Esophagus (tissue), 2 donors: ENCODE data around the gene ANTKMT. TPM values are rescaled to one million over a fixed set of nuclear protein-coding genes. Genes with fewer than 3 reads are reported as not detected.

Experiments
- H3K27ac ChIP-seq, 2 donors: one replicate each; pipeline ENCODE4 v1.5.1; 2013; ENCODE audit warnings: low read depth in 2 of 2, mild to moderate bottlenecking in 2 of 2, inconsistent platforms in 1 of 2, low read length in 1 of 2, moderate library complexity in 1 of 2
- H3K27me3 ChIP-seq, 2 donors: one replicate each; pipeline ENCODE4 v1.6.1; 2013; ENCODE audit warnings: low read length in 2 of 2, control low read depth in 1 of 2, mild to moderate bottlenecking in 1 of 2; ENCODE audit not compliant: insufficient read depth in 2 of 2, control insufficient read depth in 1 of 2
- H3K36me3 ChIP-seq, 2 donors: one replicate each; pipeline ENCODE4 v1.6.1; 2013; ENCODE audit warnings: low read length in 1 of 2; ENCODE audit not compliant: control insufficient read depth in 2 of 2, insufficient read depth in 2 of 2
- H3K4me1 ChIP-seq, 2 donors: one replicate each; pipeline ENCODE4 v1.6.1; 2013; ENCODE audit warnings: low read length in 1 of 2; ENCODE audit not compliant: control insufficient read depth in 2 of 2, insufficient read depth in 2 of 2
- H3K4me3 ChIP-seq, 2 donors: one replicate each; pipeline ENCODE4 v1.5.1; 2013; ENCODE audit warnings: low read length in 2 of 2, mild to moderate bottlenecking in 2 of 2, low read depth in 1 of 2, moderate library complexity in 1 of 2
- H3K9me3 ChIP-seq, 2 donors: one replicate each; pipeline ENCODE4 v1.6.1; 2013; ENCODE audit warnings: mild to moderate bottlenecking in 2 of 2, low read depth in 1 of 2, low read length in 1 of 2, moderate library complexity in 1 of 2; ENCODE audit not compliant: control insufficient read depth in 2 of 2, insufficient read depth in 1 of 2
- WGBS, 2 donors: extraction: QIAGEN DNeasy Blood & Tissue Kit; methylation state at CpG; one replicate each; pipeline ENCODE4 v1.1.7; 2013; 5-methylcytosine and 5-hydroxymethylcytosine counted together
- polyA plus RNA-seq, 2 donors: library from polyadenylated mRNA; stranded (reverse); fragments of 200-250 nt; gene quantifications; one replicate each; pipeline ENCODE4 v1.2.3, GENCODE V29; 2013
- donor health status: healthy with polysubstance abuse.
- donor health status: Bipolar disorder and iron deficiency.

The ANTKMT gene
- polyA plus RNA-seq, 2 donors, result 17.9 to 22.4 TPM

GRCh38 chr16:720447-720989, 428 bp upstream of the ANTKMT start:
- Histone ChIP-seq H3K27me3 (peaks cover 0 to 3% of the 10 kb centered on the region in 2 donors), H3K4me1 (peaks cover 11 to 28% of the 10 kb centered on the region in 2 donors), H3K9me3 (no peaks in the 10 kb centered on the region), H3K4me3 (peak overlapping the region; percentile 65 to 85), H3K27ac (peak overlapping the region; percentile 78), H3K36me3 (no peaks in the 10 kb centered on the region)
- WGBS, 2 donors, result 1% methylated on average over 38 of the region's 38 CpGs

- Histone ChIP-seq H3K4me3 (peak overlapping the region; percentile 65 to 85), H3K36me3 (no peaks in the 10 kb centered on the region), H3K9me3 (no peaks in the 10 kb centered on the region), H3K27me3 (no peaks in the 10 kb centered on the region), H3K27ac (peak overlapping the region; percentile 29 to 78), H3K4me1 (peaks cover 9 to 21% of the 10 kb centered on the region in 2 donors)
- WGBS, 2 donors, result 74 to 80% methylated on average over 51 of the region's 51 CpGs
These were observed 1.0 kb downstream of the ANTKMT start for GRCh38 chr16:721765-722540.

GRCh38 chr16:722835-723633, 2.1 kb downstream of the ANTKMT start:
- Histone ChIP-seq H3K27ac (no peak overlapping the region), H3K4me1 (peaks cover 11 to 28% of the 10 kb centered on the region in 2 donors), H3K9me3 (no peaks in the 10 kb centered on the region), H3K36me3 (no peaks in the 10 kb centered on the region), H3K27me3 (peaks cover 0 to 4% of the 10 kb centered on the region in 2 donors), H3K4me3 (no peak overlapping the region)
- WGBS, 2 donors, result 77 to 79% methylated on average over 24 of the region's 24 CpGs

DNA sequence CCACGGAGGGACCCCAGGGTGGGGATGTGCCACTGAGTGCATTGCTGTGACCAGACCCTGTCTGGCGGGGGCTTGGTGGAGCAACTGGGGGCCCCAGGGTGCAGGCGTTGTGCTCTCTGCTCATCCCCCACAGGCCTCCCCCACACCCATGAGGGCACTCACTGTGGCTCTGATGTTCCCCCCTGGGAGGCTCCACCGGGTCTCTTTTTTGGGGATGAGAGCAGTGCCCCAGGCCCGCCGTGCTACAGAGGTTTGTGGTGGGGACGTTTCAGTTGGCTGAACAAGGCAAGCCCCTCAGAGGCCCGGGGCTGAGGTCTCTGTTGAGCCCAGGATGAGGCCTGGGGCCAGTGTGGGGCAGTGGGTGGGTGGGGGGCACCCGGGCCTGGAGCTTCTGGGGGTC, 2.7 kb downstream of the ANTKMT start:
- no peak overlapping the region for H3K27ac ChIP-seq
- WGBS, 2 donors, result 85 to 86% methylated on average over 9 of the region's 9 CpGs
- H3K9me3 ChIP-seq, result no peaks in the 10 kb centered on the region
- peaks cover 0 to 8% of the 10 kb centered on the region in 2 donors for H3K27me3 ChIP-seq
- H3K4me3 ChIP-seq, result no peak overlapping the region
- H3K36me3 ChIP-seq, result no peaks in the 10 kb centered on the region
- peaks cover 14 to 34% of the 10 kb centered on the region in 2 donors for H3K4me1 ChIP-seq

DNA sequence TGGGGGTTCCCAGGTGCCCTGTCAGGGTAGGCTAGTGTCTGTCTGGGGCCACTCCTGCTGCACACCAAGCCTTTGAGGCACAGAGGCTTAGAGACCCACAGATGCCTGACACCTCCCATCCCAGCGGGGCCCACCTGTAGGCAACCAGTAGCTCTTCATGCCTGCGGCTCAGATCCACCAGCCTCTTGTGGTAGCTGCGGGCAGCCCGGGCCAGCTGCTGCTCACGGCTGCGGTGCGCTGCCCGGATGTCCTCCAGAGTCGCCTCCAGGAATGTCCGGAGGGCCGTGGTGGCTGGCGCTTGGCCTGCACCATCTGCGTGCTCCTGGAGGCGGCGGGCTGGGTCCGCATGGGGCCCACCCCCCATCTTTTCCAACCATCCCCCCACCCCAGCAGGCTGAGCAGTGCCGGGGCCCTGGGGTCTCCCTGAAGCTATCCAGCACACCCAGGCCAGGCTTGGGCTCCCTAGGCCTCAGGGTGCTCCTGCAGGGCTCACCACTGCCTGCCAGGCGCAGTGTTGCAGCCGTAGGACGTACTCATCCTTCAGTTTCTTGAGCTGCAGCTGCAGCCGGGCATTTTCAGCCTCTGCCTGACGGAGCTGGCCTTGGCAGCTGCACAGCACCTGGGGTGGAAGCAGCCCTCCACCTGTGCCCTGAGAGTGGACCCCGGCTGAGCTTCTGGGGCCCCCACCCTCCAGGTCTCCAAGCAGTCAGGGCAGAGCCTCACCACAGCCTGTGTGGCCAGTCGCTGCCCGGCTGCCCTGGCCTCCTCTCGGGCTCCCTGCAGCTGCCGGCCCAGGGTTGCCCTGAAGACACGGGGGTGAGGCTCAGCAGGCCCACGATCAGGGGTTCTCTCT, 3.5 kb downstream of the ANTKMT start:
- WGBS, 2 donors, result 63 to 68% methylated on average over 29 of the region's 29 CpGs
- peaks cover 0 to 8% of the 10 kb centered on the region in 2 donors for H3K27me3 ChIP-seq
- no peak overlapping the region for H3K27ac ChIP-seq
- H3K9me3 ChIP-seq, result no peaks in the 10 kb centered on the region
- H3K36me3 ChIP-seq, result no peaks in the 10 kb centered on the region
- no peak overlapping the region for H3K4me3 ChIP-seq
- H3K4me1 ChIP-seq, result peaks cover 14 to 38% of the 10 kb centered on the region in 2 donors

DNA sequence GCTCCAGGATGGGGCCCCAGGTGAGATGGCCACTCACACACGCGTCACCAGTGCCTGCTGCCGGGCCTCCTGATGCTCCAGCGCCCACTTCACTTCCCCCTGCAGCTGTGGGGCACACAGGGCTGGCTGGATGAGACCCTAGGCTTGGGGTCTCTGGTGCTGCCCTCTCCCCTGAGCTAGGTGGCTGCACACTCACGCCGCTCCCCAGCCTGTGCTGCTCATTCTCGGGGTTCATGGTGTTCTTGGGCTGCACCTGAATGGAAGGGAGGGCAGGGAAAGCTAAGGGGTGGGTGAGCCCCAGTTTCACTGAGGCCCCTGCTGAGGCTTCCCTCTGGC, 4.1 kb downstream of the ANTKMT start:
- H3K4me3 ChIP-seq, result no peak overlapping the region
- H3K36me3 ChIP-seq, result no peaks in the 10 kb centered on the region
- 63 to 75% methylated on average over 6 to 7 of the region's 7 CpGs for WGBS, 2 donors
- H3K27me3 ChIP-seq, result peaks cover 0 to 8% of the 10 kb centered on the region in 2 donors
- H3K9me3 ChIP-seq, result no peaks in the 10 kb centered on the region
- H3K4me1 ChIP-seq, result peaks cover 14 to 35% of the 10 kb centered on the region in 2 donors
- H3K27ac ChIP-seq, result no peak overlapping the region

DNA sequence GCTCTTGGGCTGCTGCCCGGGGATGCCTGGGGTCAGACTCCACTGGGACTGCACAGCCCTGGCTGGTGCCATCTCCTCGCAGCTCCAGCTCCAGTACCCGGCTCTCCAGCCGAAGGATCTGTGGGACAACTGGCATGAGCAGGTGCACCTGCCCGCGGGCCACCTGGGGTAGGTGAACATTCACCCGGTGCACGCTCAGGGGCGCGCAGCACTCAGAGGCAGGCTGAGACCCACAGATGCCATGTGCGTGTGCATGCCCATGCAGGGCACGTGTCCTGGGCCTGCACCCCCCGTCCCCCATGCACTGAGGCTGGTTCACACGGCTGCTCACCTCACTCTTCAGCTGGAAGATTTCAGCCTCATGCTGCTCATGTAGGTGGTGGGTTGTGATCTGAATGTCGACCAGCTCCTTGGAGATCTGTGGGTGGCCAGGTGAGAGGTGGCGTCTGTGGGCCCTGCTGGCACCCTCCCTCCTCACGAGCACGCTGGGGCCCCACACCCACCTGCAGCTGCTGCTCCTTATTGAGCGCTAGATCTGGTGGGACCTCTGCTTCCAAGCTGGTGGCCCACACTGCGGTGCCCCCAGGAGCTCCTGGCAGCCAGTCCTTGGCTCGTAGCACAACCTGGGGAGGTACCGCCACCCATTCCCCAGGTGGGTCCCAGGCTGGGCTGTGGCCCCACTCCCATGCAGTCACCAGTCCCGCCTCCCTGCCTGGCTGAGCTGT, 4.7 kb downstream of the ANTKMT start:
- Histone ChIP-seq H3K4me1 (peaks cover 10 to 32% of the 10 kb centered on the region in 2 donors), H3K4me3 (no peak overlapping the region), H3K27ac (no peak overlapping the region), H3K27me3 (peaks cover 0 to 8% of the 10 kb centered on the region in 2 donors), H3K36me3 (peaks cover 0 to 1% of the 10 kb centered on the region in 2 donors), H3K9me3 (no peaks in the 10 kb centered on the region)
- 60 to 62% methylated on average over 23 of the region's 23 CpGs for WGBS, 2 donors

DNA sequence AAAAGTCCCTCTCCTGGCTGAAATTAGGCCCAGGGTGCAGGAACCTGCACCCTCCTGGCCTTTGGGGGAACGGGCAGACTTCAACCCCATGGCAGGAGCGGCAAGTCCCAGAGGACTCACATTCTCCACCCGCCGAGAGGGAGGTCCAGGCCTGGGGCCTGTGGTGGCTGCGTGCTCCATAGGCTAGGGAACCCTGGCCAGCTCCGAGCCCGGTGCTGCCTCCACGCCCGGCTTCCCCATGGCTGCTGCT, 5.2 kb downstream of the ANTKMT start:
- 19 to 23% methylated on average over 9 of the region's 9 CpGs for WGBS, 2 donors
- Histone ChIP-seq H3K4me1 (peaks cover 10 to 32% of the 10 kb centered on the region in 2 donors), H3K4me3 (no peak overlapping the region), H3K27me3 (peaks cover 0 to 8% of the 10 kb centered on the region in 2 donors), H3K9me3 (no peaks in the 10 kb centered on the region), H3K27ac (no peak overlapping the region), H3K36me3 (peaks cover 0 to 6% of the 10 kb centered on the region in 2 donors)
